T-cell (primary cell): ENCODE measurements around the gene PGRMC2. TPM values are rescaled to one million over a fixed set of nuclear protein-coding genes. Genes with fewer than 3 reads are reported as not detected.

Experiments used
- ATAC-seq, 4 experiments: fragments of 200-7000 bp in 3 of 4; fragments of 150-1000 bp in 1 of 4; cut with Tn5 transposase; replicated peaks in 1 of 4; 1 replicate in 3 of 4; 2 replicates in 1 of 4; pipeline ENCODE4 v1.10.0; 2021; ENCODE audit warnings: moderate library complexity in 3 of 4, mild to moderate bottlenecking in 2 of 4, moderate number of reproducible peaks in 1 of 4
- CTCF ChIA-PET, 2 donors: fragments of 300-600 bp; sonication (Branson Sonifier 250); formaldehyde crosslinking; loops; one replicate each; lab custom pipeline; 2022; ENCODE audit warnings: antibody characterized with exemption in 2 of 2; lab: Charles Lee
- POLR2A ChIA-PET, 2 donors: fragments of 300-600 bp; sonication (Branson Sonifier 250); formaldehyde crosslinking; loops; one replicate each; lab custom pipeline; 2022; ENCODE audit warnings: antibody characterized with exemption in 2 of 2; lab: Charles Lee
- DNase-seq, 35 experiments: peaks; one replicate each; pipeline versions ENCODE4 v3.0.0 to v3.0.0-alpha.2; 2013 to 2023
- H3K27ac ChIP-seq: one replicate; pipeline ENCODE4 v1.5.1; 2013; ENCODE audit warnings: low read length
- H3K27me3 ChIP-seq, 2 experiments: replicated peaks in 1 of 2; 1 replicate in 1 of 2; 2 replicates in 1 of 2; pipeline versions ENCODE4 v1.6.1 to v1.7.0; 2013; ENCODE audit warnings: low read length in 1 of 2, mixed read lengths in 1 of 2; ENCODE audit not compliant: control insufficient read depth in 2 of 2, insufficient read depth in 2 of 2; ENCODE audit errors: extremely low read depth in 1 of 2
- H3K36me3 ChIP-seq, 2 donors: 1 replicate in 1 of 2; 2 replicates in 1 of 2; pipeline versions ENCODE4 v1.6.1 to v1.7.0; 2013; ENCODE audit warnings: low read length in 1 of 2; ENCODE audit not compliant: control insufficient read depth in 2 of 2, insufficient read depth in 1 of 2; ENCODE audit errors: extremely low read depth in 1 of 2
- H3K4me1 ChIP-seq, 2 experiments: 1 replicate in 1 of 2; 2 replicates in 1 of 2; pipeline versions ENCODE4 v1.6.1 to v1.7.0; 2013; ENCODE audit warnings: low read length in 2 of 2, mixed read lengths in 1 of 2; ENCODE audit not compliant: insufficient read depth in 2 of 2, control insufficient read depth in 1 of 2; ENCODE audit errors: extremely low read depth in 1 of 2
- H3K4me3 ChIP-seq, 2 donors: 1 replicate in 1 of 2; 2 replicates in 1 of 2; pipeline versions ENCODE4 v1.5.1 to v1.7.0; 2013; ENCODE audit warnings: mild to moderate bottlenecking in 2 of 2, low read length in 1 of 2, moderate library complexity in 1 of 2; ENCODE audit not compliant: control insufficient read depth in 1 of 2; ENCODE audit errors: extremely low read depth in 1 of 2
- H3K9me3 ChIP-seq: 2 replicates; pipeline ENCODE4 v1.7.0; 2013
- H3K27ac Mint-ChIP-seq, 2 donors: one replicate each; pipeline ENCODE4 v1.8.0; 2020 to 2021; ENCODE audit warnings: mild to moderate bottlenecking in 2 of 2, mixed read lengths in 2 of 2
- H3K27me3 Mint-ChIP-seq, 2 donors: one replicate each; pipeline ENCODE4 v1.8.0; 2021 to 2022; ENCODE audit warnings: mixed read lengths in 2 of 2
- H3K36me3 Mint-ChIP-seq: one replicate; pipeline ENCODE4 v1.8.0; 2021; ENCODE audit warnings: mixed read lengths
- H3K4me1 Mint-ChIP-seq, 3 donors: one replicate each; pipeline ENCODE4 v1.8.0; 2020 to 2022; ENCODE audit warnings: mixed read lengths in 3 of 3, mild to moderate bottlenecking in 1 of 3
- H3K4me3 Mint-ChIP-seq, 3 donors: one replicate each; pipeline ENCODE4 v1.8.0; 2020 to 2022; ENCODE audit warnings: mild to moderate bottlenecking in 3 of 3, mixed read lengths in 3 of 3, moderate library complexity in 3 of 3
- H3K9me3 Mint-ChIP-seq, 3 donors: one replicate each; pipeline ENCODE4 v1.8.0; 2020 to 2022; ENCODE audit warnings: mixed read lengths in 3 of 3
- WGBS: methylation state at CpG from one replicate; pipeline ENCODE4 v1.1.5; 2013; ENCODE audit warnings: missing lambda C conversion rate; ENCODE audit not compliant: insufficient coverage; 5-methylcytosine and 5-hydroxymethylcytosine counted together
- total RNA-seq, 35 experiments: library from RNA in 6 of 35; stranded (reverse) in 6 of 35; fragments of 120-200 nt in 1 of 35; gene quantifications; one replicate each; pipeline versions ENCODE4 v1.2.1 to v1.2.4 and lab custom pipeline; 2013 to 2026

The PGRMC2 gene
- total RNA-seq, 5 donors from 2014 or later (not counting 1 experiment from before 2014, with no cell fraction given) = 29.5 to 64.2 (median 35.4) TPM

DNA sequence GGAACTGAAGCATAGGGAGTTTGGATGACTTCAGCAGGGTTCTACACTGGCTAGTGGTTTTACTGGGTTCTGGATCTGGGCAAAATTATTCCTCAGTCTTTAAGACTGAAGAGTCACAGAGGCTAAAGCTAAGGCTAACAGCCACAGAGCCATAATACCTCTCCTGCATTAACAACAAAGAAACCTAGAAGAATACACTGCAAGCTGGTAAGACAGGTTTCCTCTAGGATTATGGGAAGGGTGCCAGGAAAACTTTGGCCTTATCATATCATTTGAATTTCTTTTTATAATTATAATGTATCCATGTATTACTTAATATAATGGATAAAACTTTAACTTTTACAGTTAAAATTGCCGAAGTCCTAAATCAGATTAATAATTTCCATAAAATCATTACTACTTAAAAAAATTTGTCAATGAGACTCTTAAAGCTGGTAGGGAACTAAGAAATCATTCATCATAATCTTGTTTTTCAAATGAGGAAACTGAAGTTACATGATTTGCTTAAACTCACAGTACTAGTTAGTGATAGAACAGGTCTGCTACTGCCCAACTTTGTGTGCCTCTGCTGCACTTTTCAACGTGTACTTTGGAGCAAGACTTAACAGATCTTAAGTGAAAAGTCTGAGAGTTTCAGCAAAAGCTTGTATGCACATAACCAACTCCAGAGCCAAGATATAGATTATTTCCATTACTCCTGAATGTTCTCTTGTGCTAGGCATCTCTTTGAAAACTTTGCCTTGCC, 24.2 kb upstream of the PGRMC2 start:
- no peaks in the 10 kb centered on the region for H3K4me1 Mint-ChIP-seq
- CTCF ChIA-PET = interaction anchor here in 1 of 2 donors (0.6 kb wide), 1 partner anchor 828 kb away, joined by 4 read pairs; no protein-coding TSS in a partner anchor
- POLR2A ChIA-PET = interaction anchor here in 1 of 2 donors (0.6 kb wide), 1 partner anchor 316 kb away, joined by 4 read pairs; no protein-coding TSS in a partner anchor
- H3K4me1 ChIP-seq = no peaks in the 10 kb centered on the region
- H3K36me3 ChIP-seq = no peaks in the 10 kb centered on the region
- H3K9me3 ChIP-seq = no peaks in the 10 kb centered on the region
- H3K27me3 Mint-ChIP-seq = no peaks in the 10 kb centered on the region
- H3K9me3 Mint-ChIP-seq = no peaks in the 10 kb centered on the region
- WGBS = 71% methylated on average over 1 of the region's 2 CpGs
- no peaks in the 10 kb centered on the region for H3K27me3 ChIP-seq
- no peak overlapping the region for H3K27ac Mint-ChIP-seq
- no peak overlapping the region for H3K4me3 ChIP-seq
- no peak overlapping the region for H3K27ac ChIP-seq
- no peak overlapping the region for H3K4me3 Mint-ChIP-seq
- peaks cover 43% of the 10 kb centered on the region for H3K36me3 Mint-ChIP-seq
- ATAC-seq (no peak), DNase-seq (no peak)

DNA sequence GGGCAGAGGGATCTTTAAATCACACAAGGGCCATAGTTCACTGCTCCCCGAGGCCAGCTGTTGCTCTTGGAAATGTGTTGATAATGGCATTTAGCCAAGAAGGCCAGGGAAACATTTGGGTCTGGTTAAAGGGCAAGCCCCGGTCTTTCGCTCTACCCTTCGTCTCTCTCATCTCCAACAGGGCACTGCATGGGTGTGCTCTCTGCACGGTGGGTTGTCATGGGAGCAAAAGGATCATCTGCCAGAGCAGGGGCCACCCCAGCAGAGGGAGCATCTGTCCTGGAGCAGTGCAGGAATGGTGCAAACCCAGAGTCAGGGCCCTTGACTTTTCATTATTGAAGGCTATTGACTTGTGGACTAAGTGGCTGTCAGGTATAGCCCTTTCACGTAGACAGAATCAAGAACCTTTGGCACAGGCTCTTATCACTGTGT, 22.7 kb upstream of the PGRMC2 start:
- ChIA-PET POLR2A (no interaction called here), CTCF (no interaction called here)
- H3K27ac ChIP-seq = no peak overlapping the region
- Mint-ChIP-seq H3K27me3 (no peaks in the 10 kb centered on the region), H3K4me1 (no peaks in the 10 kb centered on the region), H3K27ac (no peak overlapping the region), H3K4me3 (no peak overlapping the region), H3K36me3 (peaks cover 32% of the 10 kb centered on the region), H3K9me3 (no peaks in the 10 kb centered on the region)
- H3K4me1 ChIP-seq = no peaks in the 10 kb centered on the region
- ATAC-seq (no peak), DNase-seq (no peak)
- no peak overlapping the region for H3K4me3 ChIP-seq
- H3K9me3 ChIP-seq = no peaks in the 10 kb centered on the region
- no peaks in the 10 kb centered on the region for H3K27me3 ChIP-seq
- WGBS = 96% methylated on average over 6 of the region's 6 CpGs
- no peaks in the 10 kb centered on the region for H3K36me3 ChIP-seq

DNA sequence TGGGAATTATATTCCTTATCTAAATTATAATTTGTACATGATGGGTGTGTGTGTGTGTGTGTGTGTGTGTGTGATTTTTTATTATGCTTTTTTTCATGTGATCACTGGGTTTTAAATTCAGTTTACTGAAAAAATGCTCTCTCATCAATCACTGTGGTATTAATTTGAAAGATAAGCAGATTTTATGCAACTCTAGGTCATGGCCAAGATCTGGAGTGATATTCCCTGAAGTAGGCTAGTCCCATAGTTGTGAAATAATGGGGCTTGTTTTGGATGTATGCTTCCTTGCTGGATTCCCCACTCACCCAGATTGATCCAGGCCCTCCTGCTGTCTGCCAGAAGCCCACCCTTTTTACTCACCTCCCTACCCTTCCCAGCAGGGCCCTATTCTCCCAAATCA, 22.0 kb upstream of the PGRMC2 start:
- ATAC-seq = no peak

DNA sequence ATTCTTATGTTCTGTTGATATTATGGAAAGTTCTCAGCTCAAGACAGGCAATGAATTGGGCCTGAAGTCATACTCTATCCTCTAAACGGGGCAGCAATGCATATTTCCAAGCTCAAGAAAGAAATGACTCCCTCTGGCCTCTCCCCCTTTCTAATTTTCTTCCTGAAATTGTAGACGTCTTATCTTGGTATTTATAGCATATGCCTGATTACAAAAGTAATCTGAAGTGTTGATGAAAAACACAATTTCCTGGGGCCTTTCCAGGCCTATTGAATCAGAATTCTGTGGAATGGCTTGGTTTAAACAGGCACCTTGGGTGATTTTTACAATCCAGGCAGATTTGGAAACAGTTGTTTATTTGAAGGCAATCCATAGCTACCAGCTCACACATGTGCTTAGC, 21.4 kb upstream of the PGRMC2 start:
- WGBS = no CpG with 5 or more reads among the region's 2 CpGs
- peaks cover 20% of the 10 kb centered on the region for H3K36me3 Mint-ChIP-seq
- H3K36me3 ChIP-seq = no peaks in the 10 kb centered on the region
- ChIA-PET CTCF (no interaction called here), POLR2A (no interaction called here)
- H3K27ac ChIP-seq = no peak overlapping the region
- no peaks in the 10 kb centered on the region for H3K9me3 Mint-ChIP-seq
- no peaks in the 10 kb centered on the region for H3K27me3 Mint-ChIP-seq
- H3K27me3 ChIP-seq = no peaks in the 10 kb centered on the region
- no peak overlapping the region for H3K27ac Mint-ChIP-seq
- no peaks in the 10 kb centered on the region for H3K4me1 Mint-ChIP-seq
- DNase-seq = no peak
- no peak overlapping the region for H3K4me3 Mint-ChIP-seq
- no peaks in the 10 kb centered on the region for H3K9me3 ChIP-seq
- ATAC-seq = no peak
- no peak overlapping the region for H3K4me3 ChIP-seq
- no peaks in the 10 kb centered on the region for H3K4me1 ChIP-seq

More for the DNA sequence above, 22.0 kb upstream of the PGRMC2 start:
- Histone ChIP-seq H3K27ac (no peak overlapping the region), H3K36me3 (no peaks in the 10 kb centered on the region), H3K27me3 (no peaks in the 10 kb centered on the region), H3K4me3 (no peak overlapping the region), H3K9me3 (no peaks in the 10 kb centered on the region), H3K4me1 (no peaks in the 10 kb centered on the region)
- H3K36me3 Mint-ChIP-seq = peaks cover 25% of the 10 kb centered on the region
- H3K4me3 Mint-ChIP-seq = no peak overlapping the region
- CTCF ChIA-PET = no interaction called here
- POLR2A ChIA-PET = no interaction called here
- no peaks in the 10 kb centered on the region for H3K9me3 Mint-ChIP-seq
- H3K27ac Mint-ChIP-seq = no peak overlapping the region
- no peaks in the 10 kb centered on the region for H3K4me1 Mint-ChIP-seq
- no peak for DNase-seq
- H3K27me3 Mint-ChIP-seq = no peaks in the 10 kb centered on the region

DNA sequence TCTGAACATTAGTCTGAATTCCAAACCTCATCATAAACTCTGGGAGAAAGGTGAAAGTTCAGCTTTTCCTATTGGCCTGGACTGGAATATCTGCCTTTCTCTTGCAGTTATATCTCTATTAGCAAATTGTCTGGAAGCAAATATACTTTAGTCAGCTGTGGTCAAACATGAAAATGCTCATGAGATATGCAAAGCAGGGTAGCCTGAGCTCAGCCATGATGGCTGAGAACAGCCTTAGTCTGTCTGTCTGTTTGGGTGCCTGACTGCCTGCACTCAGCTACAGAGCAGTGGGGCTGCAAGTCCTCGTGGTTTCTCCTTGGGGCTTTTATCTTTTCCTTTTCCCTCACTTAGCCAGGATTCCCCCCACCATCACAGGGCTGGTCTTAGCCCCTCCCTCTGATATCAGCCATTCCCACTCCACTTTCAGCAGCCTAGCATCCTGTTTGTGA, 19.5 kb upstream of the PGRMC2 start:
- DNase-seq (no peak), ATAC-seq (no peak)
- Histone ChIP-seq H3K4me1 (no peaks in the 10 kb centered on the region), H3K27ac (no peak overlapping the region), H3K4me3 (no peak overlapping the region), H3K9me3 (no peaks in the 10 kb centered on the region), H3K27me3 (no peaks in the 10 kb centered on the region), H3K36me3 (no peaks in the 10 kb centered on the region)
- H3K27me3 Mint-ChIP-seq = no peaks in the 10 kb centered on the region
- WGBS = 33% methylated on average over 1 of the region's 1 CpG
- H3K4me3 Mint-ChIP-seq = no peak overlapping the region
- H3K4me1 Mint-ChIP-seq = no peaks in the 10 kb centered on the region
- CTCF ChIA-PET = no interaction called here
- peaks cover 33% of the 10 kb centered on the region for H3K36me3 Mint-ChIP-seq
- H3K27ac Mint-ChIP-seq = no peak overlapping the region
- H3K9me3 Mint-ChIP-seq = no peaks in the 10 kb centered on the region
- POLR2A ChIA-PET = no interaction called here

DNA sequence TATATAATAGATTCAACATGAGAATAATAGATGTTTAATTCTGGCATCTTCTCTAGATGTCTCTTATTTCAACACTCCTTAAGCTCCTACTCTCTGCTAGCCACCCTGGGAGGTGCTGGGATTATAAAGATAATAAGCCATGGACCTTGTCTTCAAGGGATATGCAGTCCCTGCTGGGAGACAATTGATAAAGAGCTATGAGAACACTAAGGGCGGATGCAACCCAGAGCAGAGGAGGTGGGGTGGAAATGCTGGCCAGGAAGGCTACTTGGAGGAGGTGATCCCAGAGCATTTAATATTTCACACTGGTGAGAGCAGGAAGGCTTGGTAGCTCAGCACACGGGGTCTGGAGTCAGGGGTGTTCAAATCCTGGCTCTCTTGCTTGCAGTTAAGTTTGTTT, 18.3 kb upstream of the PGRMC2 start:
- peaks cover 36% of the 10 kb centered on the region for H3K36me3 Mint-ChIP-seq

More for the DNA sequence above, 18.3 kb upstream of the PGRMC2 start:
- 88% methylated on average over 1 of the region's 2 CpGs for WGBS
- Histone ChIP-seq H3K9me3 (no peaks in the 10 kb centered on the region), H3K27me3 (no peaks in the 10 kb centered on the region), H3K27ac (no peak overlapping the region), H3K4me1 (no peaks in the 10 kb centered on the region), H3K4me3 (no peak overlapping the region), H3K36me3 (peaks cover 0 to 2% of the 10 kb centered on the region in 2 donors)
- Mint-ChIP-seq H3K27ac (no peak overlapping the region), H3K27me3 (no peaks in the 10 kb centered on the region), H3K4me1 (no peaks in the 10 kb centered on the region), H3K4me3 (no peak overlapping the region), H3K9me3 (no peaks in the 10 kb centered on the region)
- CTCF ChIA-PET = no interaction called here
- no peak for DNase-seq
- no peak for ATAC-seq
- POLR2A ChIA-PET = no interaction called here
